CD4-positive, alpha-beta memory T cell (primary cell): ENCODE results near the gene PIEZO2. TPM values are rescaled to one million over a fixed set of nuclear protein-coding genes. Genes with fewer than 3 reads are reported as not detected.

ENCODE experiments used
- CTCF ChIA-PET: fragments of 350-600 bp; sonication (Branson Sonifier 250); formaldehyde crosslinking; loops from one replicate; lab custom pipeline; 2021; ENCODE audit warnings: inconsistent platforms; ENCODE audit not compliant: partially characterized antibody; lab: Charles Lee
- POLR2A ChIA-PET: fragments of 350-600 bp; sonication (Branson Sonifier 250); formaldehyde crosslinking; loops from one replicate; lab custom pipeline; 2021; ENCODE audit not compliant: partially characterized antibody; lab: Charles Lee
- DNase-seq, 5 donors: peaks; one replicate each; pipeline versions ENCODE4 v3.0.0 to v3.0.0-alpha.2; 2020 to 2022; ENCODE audit warnings: mixed read lengths in 1 of 5
- H3K27ac ChIP-seq: one replicate; pipeline ENCODE4 v1.7.0; 2013; ENCODE audit warnings: low read depth, low read length
- H3K27me3 ChIP-seq: 2 replicates; pipeline ENCODE4 v1.7.0; 2013; ENCODE audit warnings: mild to moderate bottlenecking, low read length, moderate library complexity; ENCODE audit not compliant: insufficient read depth
- H3K36me3 ChIP-seq: 2 replicates; pipeline ENCODE4 v1.7.0; 2013; ENCODE audit warnings: mild to moderate bottlenecking, low read length, moderate library complexity; ENCODE audit not compliant: insufficient read depth
- H3K4me1 ChIP-seq: 2 replicates; pipeline ENCODE4 v1.7.0; 2013; ENCODE audit warnings: mild to moderate bottlenecking, low read length, moderate library complexity; ENCODE audit not compliant: insufficient read depth
- H3K4me3 ChIP-seq, 2 donors: one replicate each; pipeline ENCODE4 v1.7.0; 2013; ENCODE audit warnings: low read length in 2 of 2, mild to moderate bottlenecking in 1 of 2
- H3K9me3 ChIP-seq, 2 donors: one replicate each; pipeline ENCODE4 v1.7.0; 2013; ENCODE audit warnings: low read length in 2 of 2, control low read depth in 1 of 2; ENCODE audit not compliant: control insufficient read depth in 1 of 2
- H3K27ac Mint-ChIP-seq, 7 donors: one replicate each; pipeline ENCODE4 v1.8.0; 2020 to 2021; ENCODE audit warnings: mixed read lengths in 7 of 7, mild to moderate bottlenecking in 6 of 7, inconsistent platforms in 3 of 7, moderate library complexity in 3 of 7
- H3K27me3 Mint-ChIP-seq, 2 donors: one replicate each; pipeline ENCODE4 v1.8.0; 2020 to 2021; ENCODE audit warnings: mixed read lengths in 2 of 2
- H3K36me3 Mint-ChIP-seq, 2 donors: one replicate each; pipeline ENCODE4 v1.8.0; 2020 to 2021; ENCODE audit warnings: mixed read lengths in 2 of 2, inconsistent platforms in 1 of 2, mild to moderate bottlenecking in 1 of 2
- H3K4me1 Mint-ChIP-seq, 4 donors: one replicate each; pipeline ENCODE4 v1.8.0; 2020 to 2021; ENCODE audit warnings: mixed read lengths in 4 of 4, mild to moderate bottlenecking in 1 of 4
- H3K4me3 Mint-ChIP-seq, 8 donors: one replicate each; pipeline ENCODE4 v1.8.0; 2020 to 2021; ENCODE audit warnings: mixed read lengths in 8 of 8, mild to moderate bottlenecking in 7 of 8, moderate library complexity in 6 of 8, inconsistent platforms in 3 of 8
- H3K9me3 Mint-ChIP-seq, 8 donors: one replicate each; pipeline ENCODE4 v1.8.0; 2020 to 2021; ENCODE audit warnings: mixed read lengths in 8 of 8, mild to moderate bottlenecking in 5 of 8, inconsistent platforms in 3 of 8, moderate library complexity in 1 of 8
- intact Hi-C: fragments of 100-400 bp; cut with micrococcal nuclease; formaldehyde crosslinking; loops from one replicate; pipeline ENCODE4 v1.15.1; 2023
- polyA plus RNA-seq, 2 donors: library from polyadenylated mRNA; unstranded; fragments of 300-500 nt; fragmentation: Illumina TruSeq; gene quantifications; one replicate each; pipeline ENCODE4 v1.2.3, GENCODE V29; 2021
- total RNA-seq, 2 experiments: library from RNA; stranded (reverse); gene quantifications; one replicate each; pipeline ENCODE4 v1.2.3, GENCODE V29; 2021

Gene PIEZO2
- total and polyA plus RNA-seq, 4 experiments from 2014 or later, result not detected

DNA sequence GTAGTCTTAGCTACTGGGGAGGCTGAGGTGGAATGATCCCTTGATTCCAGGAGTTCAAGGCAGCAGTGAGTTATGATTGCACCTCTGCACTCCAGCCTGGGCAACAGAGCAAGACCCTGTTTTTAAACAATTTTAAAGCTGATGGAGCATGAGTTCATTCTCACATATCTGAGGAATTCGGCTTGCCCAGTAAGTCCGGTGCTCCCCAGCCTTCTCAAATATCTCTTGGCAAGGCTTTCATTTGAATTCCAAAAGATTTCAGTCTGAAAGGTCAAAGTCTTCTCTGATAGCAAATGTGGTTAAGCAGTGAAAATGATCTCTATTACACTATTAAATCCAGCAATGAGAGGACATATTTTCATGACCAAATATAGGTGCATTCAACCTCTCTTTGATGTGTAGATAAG is 27.9 kb downstream of the PIEZO2 start:
- intact Hi-C loops, result no loop called here
- H3K4me3 ChIP-seq, result no peak overlapping the region
- no peaks in the 10 kb centered on the region for H3K4me1 Mint-ChIP-seq
- ChIA-PET POLR2A (no interaction called here), CTCF (no interaction called here)
- no peak overlapping the region for H3K27ac ChIP-seq
- H3K36me3 Mint-ChIP-seq, result no peaks in the 10 kb centered on the region
- H3K27me3 ChIP-seq, result no peaks in the 10 kb centered on the region
- no peak overlapping the region for H3K4me3 Mint-ChIP-seq
- no peak for DNase-seq
- H3K36me3 ChIP-seq, result no peaks in the 10 kb centered on the region
- no peak overlapping the region for H3K27ac Mint-ChIP-seq
- H3K4me1 ChIP-seq, result no peaks in the 10 kb centered on the region
- no peaks in the 10 kb centered on the region for H3K9me3 ChIP-seq
- peaks cover 0 to 4% (median 0%) of the 10 kb centered on the region in 8 donors for H3K9me3 Mint-ChIP-seq
- no peaks in the 10 kb centered on the region for H3K27me3 Mint-ChIP-seq

DNA sequence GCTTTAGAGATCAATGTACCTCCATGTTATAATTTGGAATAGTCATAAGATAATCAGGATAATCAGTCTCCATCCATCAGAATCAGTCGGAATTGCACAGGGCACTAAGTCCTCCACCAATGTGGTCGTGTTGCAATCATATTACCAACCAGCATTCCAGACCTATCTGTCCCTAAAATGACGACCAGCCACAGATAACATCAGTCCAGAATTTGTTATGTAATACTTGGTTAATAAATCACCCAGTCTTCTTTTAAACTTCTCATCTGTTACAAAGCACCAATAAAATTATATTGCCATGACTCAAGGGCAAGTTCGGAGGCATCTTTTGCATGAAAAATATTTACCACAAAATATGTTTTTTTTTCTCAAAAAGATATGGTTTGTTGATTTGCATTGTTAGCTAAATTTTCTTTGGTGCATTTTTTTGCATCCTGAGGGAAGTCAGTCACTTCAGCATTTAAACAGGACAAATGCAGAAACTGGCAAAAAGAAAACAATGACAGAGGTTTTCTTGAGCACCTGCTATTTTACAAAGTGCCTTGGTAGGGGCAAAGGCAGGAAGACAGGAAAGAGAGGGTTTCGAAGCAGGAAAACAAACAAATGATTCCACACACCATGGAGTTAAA is 29.3 kb downstream of the PIEZO2 start:
- no peak overlapping the region for H3K27ac Mint-ChIP-seq
- Histone ChIP-seq H3K4me1 (no peaks in the 10 kb centered on the region), H3K36me3 (no peaks in the 10 kb centered on the region), H3K27me3 (no peaks in the 10 kb centered on the region), H3K4me3 (no peak overlapping the region), H3K27ac (no peak overlapping the region), H3K9me3 (no peaks in the 10 kb centered on the region)
- H3K27me3 Mint-ChIP-seq, result no peaks in the 10 kb centered on the region
- H3K9me3 Mint-ChIP-seq, result peaks cover 0 to 2% (median 0%) of the 10 kb centered on the region in 8 donors
- intact Hi-C loops, result no loop called here
- POLR2A ChIA-PET, result no interaction called here
- no peak for DNase-seq
- no peak overlapping the region for H3K4me3 Mint-ChIP-seq
- CTCF ChIA-PET, result no interaction called here
- no peaks in the 10 kb centered on the region for H3K36me3 Mint-ChIP-seq
- H3K4me1 Mint-ChIP-seq, result no peaks in the 10 kb centered on the region

DNA sequence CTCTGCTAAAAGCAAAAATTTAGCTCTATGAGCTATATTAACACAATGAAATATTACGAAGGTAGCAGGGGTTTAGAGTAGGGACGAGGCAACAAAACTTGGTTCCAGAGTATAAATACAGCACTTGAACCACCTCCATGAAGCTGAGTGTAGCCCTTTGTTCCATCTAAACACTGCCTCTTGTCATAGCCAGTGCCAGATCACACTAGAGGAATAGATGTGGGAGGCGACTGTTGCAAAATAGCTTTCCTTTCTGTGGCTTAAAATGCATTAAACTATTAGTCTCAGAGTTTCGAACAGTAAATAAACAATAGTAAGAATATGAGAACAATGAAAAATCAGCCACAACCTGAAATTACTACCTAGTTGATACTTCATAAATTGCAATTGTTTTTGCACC is 29.8 kb downstream of the PIEZO2 start:
- no peak for DNase-seq

DNA sequence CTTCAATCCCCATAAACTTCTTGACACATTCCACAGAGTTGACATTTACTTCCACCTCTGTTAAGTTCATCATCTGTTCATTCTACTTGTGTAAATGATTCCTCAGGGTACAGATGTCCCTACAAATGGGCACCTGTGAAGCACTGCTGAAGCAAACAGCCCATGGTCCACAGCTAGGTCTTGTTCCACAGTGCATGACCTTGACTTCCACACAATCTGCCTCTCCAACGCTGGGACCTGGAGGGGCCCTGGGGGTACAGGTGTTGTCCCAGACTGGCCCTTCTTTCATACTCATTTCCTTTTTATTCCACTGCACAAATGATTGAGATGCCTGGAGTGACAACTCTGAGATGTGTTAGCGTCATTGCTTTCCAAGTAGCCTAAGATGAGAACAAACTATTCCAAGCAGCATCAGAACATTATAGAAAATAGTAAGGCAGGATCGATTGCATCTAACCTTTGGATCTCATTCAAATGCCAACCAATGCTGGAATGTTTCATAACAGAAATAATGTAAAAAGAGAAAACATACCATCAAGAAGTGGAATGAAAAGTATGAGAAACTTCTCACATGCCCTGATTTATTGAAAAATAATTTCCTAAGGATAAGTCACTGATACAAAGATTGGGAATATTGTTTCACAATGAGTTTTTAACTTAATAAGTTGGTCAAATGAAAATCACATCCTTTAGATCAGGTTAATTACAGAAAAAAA is 31.2 kb downstream of the PIEZO2 start:
- intact Hi-C loops, result no loop called here
- CTCF ChIA-PET, result no interaction called here
- Histone ChIP-seq H3K27me3 (no peaks in the 10 kb centered on the region), H3K4me3 (no peak overlapping the region), H3K9me3 (no peaks in the 10 kb centered on the region), H3K36me3 (no peaks in the 10 kb centered on the region), H3K27ac (no peak overlapping the region), H3K4me1 (no peaks in the 10 kb centered on the region)
- Mint-ChIP-seq H3K27ac (no peak overlapping the region), H3K4me3 (no peak overlapping the region), H3K4me1 (no peaks in the 10 kb centered on the region), H3K9me3 (peaks cover 0 to 2% (median 0%) of the 10 kb centered on the region in 8 donors), H3K27me3 (no peaks in the 10 kb centered on the region), H3K36me3 (no peaks in the 10 kb centered on the region)
- no peak for DNase-seq
- POLR2A ChIA-PET, result no interaction called here

More for the DNA sequence above, 29.8 kb downstream of the PIEZO2 start:
- H3K27ac ChIP-seq, result no peak overlapping the region
- H3K9me3 ChIP-seq, result no peaks in the 10 kb centered on the region
- Mint-ChIP-seq H3K36me3 (no peaks in the 10 kb centered on the region), H3K27me3 (no peaks in the 10 kb centered on the region), H3K9me3 (peaks cover 0 to 2% (median 0%) of the 10 kb centered on the region in 8 donors), H3K27ac (no peak overlapping the region), H3K4me1 (no peaks in the 10 kb centered on the region), H3K4me3 (no peak overlapping the region)
- CTCF ChIA-PET, result no interaction called here
- no peaks in the 10 kb centered on the region for H3K36me3 ChIP-seq
- no peaks in the 10 kb centered on the region for H3K27me3 ChIP-seq
- H3K4me3 ChIP-seq, result no peak overlapping the region
- no peaks in the 10 kb centered on the region for H3K4me1 ChIP-seq
- POLR2A ChIA-PET, result no interaction called here
- intact Hi-C loops, result no loop called here

DNA sequence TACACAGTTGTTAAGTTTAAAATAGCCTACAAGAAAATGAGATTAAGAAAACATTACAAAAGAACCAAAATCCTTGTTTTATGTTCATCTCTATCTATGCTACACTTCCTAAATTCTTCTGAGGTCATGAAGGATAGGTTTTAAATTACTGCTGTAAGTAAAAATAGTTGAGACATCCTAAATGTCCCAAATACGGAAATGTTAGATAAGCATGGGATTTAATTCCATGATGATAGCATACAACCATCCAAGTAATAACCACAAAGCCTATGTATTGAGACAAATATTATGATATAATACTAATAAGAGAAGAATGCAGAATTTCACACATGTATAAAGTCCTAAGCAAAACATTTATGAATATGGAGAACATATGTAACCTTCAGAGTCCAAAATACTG is 34.1 kb downstream of the PIEZO2 start:
- Histone ChIP-seq H3K9me3 (no peaks in the 10 kb centered on the region), H3K4me1 (no peaks in the 10 kb centered on the region), H3K27ac (no peak overlapping the region), H3K27me3 (no peaks in the 10 kb centered on the region), H3K36me3 (no peaks in the 10 kb centered on the region), H3K4me3 (no peak overlapping the region)
- Mint-ChIP-seq H3K27me3 (no peaks in the 10 kb centered on the region), H3K27ac (no peak overlapping the region), H3K36me3 (no peaks in the 10 kb centered on the region), H3K4me3 (no peak overlapping the region), H3K4me1 (no peaks in the 10 kb centered on the region), H3K9me3 (peaks cover 0 to 2% (median 0%) of the 10 kb centered on the region in 8 donors)
- intact Hi-C loops, result no loop called here
- POLR2A ChIA-PET, result no interaction called here
- DNase-seq, result no peak
- CTCF ChIA-PET, result no interaction called here

DNA sequence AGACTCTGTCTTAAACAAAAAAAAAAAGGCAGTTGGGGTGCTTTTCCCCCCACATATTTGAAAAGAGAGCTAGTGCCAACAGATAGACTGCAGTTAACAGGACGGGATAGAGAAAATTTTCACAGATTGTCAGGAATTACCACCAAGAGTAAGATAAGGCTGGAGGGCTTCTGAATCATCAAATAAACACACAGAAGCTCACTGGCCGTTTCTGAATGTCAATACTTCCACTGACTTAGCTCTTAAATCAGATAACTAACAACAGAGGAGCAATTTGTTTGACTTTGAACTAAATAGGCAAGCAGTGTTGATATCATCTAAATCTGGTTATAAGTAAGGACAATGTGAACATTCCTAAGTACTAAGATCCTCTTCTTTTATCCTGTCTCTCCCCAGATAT is 34.7 kb downstream of the PIEZO2 start:
- intact Hi-C loops, result no loop called here
- Mint-ChIP-seq H3K27ac (no peak overlapping the region), H3K4me1 (no peaks in the 10 kb centered on the region), H3K36me3 (no peaks in the 10 kb centered on the region), H3K9me3 (peaks cover 0 to 2% (median 0%) of the 10 kb centered on the region in 8 donors), H3K4me3 (no peak overlapping the region), H3K27me3 (no peaks in the 10 kb centered on the region)
- Histone ChIP-seq H3K27ac (no peak overlapping the region), H3K27me3 (no peaks in the 10 kb centered on the region), H3K36me3 (no peaks in the 10 kb centered on the region), H3K4me1 (no peaks in the 10 kb centered on the region), H3K4me3 (no peak overlapping the region), H3K9me3 (no peaks in the 10 kb centered on the region)
- DNase-seq, result no peak
- ChIA-PET CTCF (no interaction called here), POLR2A (no interaction called here)

DNA sequence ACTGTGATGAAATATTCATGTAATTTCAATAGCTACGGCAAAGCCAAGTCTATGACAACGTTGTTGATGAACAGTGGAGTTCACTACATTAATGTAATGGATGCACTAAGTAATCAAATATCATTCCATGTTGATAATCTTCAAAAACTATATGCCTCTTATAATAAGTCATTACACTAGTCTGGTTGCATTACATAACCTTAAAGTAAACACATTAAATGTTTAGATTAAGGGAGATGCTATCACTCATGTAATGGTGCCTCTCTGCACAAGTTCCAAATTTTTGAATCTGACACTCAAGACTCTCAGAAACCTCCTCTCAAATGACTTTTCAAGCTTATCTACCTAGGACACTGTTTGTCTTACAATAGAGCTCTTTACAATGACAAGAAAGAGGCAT is 35.4 kb downstream of the PIEZO2 start:
- Mint-ChIP-seq H3K27ac (no peak overlapping the region), H3K36me3 (no peaks in the 10 kb centered on the region), H3K4me3 (no peak overlapping the region), H3K27me3 (no peaks in the 10 kb centered on the region), H3K9me3 (peaks cover 0 to 2% (median 0%) of the 10 kb centered on the region in 8 donors), H3K4me1 (no peaks in the 10 kb centered on the region)
- intact Hi-C loops, result no loop called here
- Histone ChIP-seq H3K27ac (no peak overlapping the region), H3K9me3 (no peaks in the 10 kb centered on the region), H3K27me3 (no peaks in the 10 kb centered on the region), H3K4me1 (no peaks in the 10 kb centered on the region), H3K36me3 (no peaks in the 10 kb centered on the region), H3K4me3 (no peak overlapping the region)
- DNase-seq, result no peak
- ChIA-PET POLR2A (no interaction called here), CTCF (no interaction called here)
